Activated CD4-positive, alpha-beta T cell treated with anti-CD3 and anti-CD28 coated beads, Interleukin-2, amount 10 ng/mL, durations not matched to agents 24 days and 14 days (primary cell): ENCODE data around the gene CES4A. TPM values are rescaled to one million over a fixed set of nuclear protein-coding genes. Genes with fewer than 3 reads are reported as not detected.
"Not testable (repeated sequence)": the region's sequence is repeated elsewhere in the genome, so short reads cannot be mapped to it uniquely, and the experiment has no call there.

ENCODE experiments used
- DNase-seq: peaks from one replicate; pipeline ENCODE4 v3.0.0; 2022
- H3K27ac Mint-ChIP-seq: one replicate; pipeline ENCODE4 v1.8.0; 2022; ENCODE audit warnings: mild to moderate bottlenecking, mixed read lengths
- H3K27me3 Mint-ChIP-seq: one replicate; pipeline ENCODE4 v1.8.0; 2022; ENCODE audit warnings: mixed read lengths
- H3K36me3 Mint-ChIP-seq: one replicate; pipeline ENCODE4 v1.8.0; 2022; ENCODE audit warnings: low read depth, mild to moderate bottlenecking, mixed read lengths
- H3K4me1 Mint-ChIP-seq: one replicate; pipeline ENCODE4 v1.8.0; 2021; ENCODE audit warnings: mixed read lengths
- H3K4me3 Mint-ChIP-seq: one replicate; pipeline ENCODE4 v1.8.0; 2022; ENCODE audit warnings: mild to moderate bottlenecking, moderate library complexity, mixed read lengths
- H3K9me3 Mint-ChIP-seq: one replicate; pipeline ENCODE4 v1.8.0; 2021; ENCODE audit warnings: mixed read lengths
- intact Hi-C: fragments of 100-400 bp; cut with micrococcal nuclease; formaldehyde crosslinking; loops from one replicate; pipeline ENCODE4 v1.15.1; 2023
- total RNA-seq: library from RNA; stranded (reverse); gene quantifications from 2 replicates; pipeline ENCODE4 v1.2.3, GENCODE V29; 2022

The CES4A gene
- total RNA-seq, 1 donor from 2014 or later = 27.5 TPM

- Mint-ChIP-seq H3K4me3 (no peak overlapping the region), H3K36me3 (no peaks in the 10 kb centered on the region), H3K27me3 (peaks cover 40% of the 10 kb centered on the region), H3K27ac (no peak overlapping the region), H3K4me1 (peaks cover 22% of the 10 kb centered on the region), H3K9me3 (no peaks in the 10 kb centered on the region)
- no peak for DNase-seq
- intact Hi-C loops = loop anchor here (5.0 kb wide), 1 partner anchor 208 kb away; the partner anchor contains the start of genes FBXL8 and TRADD
Observed at GRCh38 chr16:66949472-66949871, 38.9 kb upstream of the CES4A start.

- Mint-ChIP-seq H3K27ac (no peak overlapping the region), H3K27me3 (peaks cover 40% of the 10 kb centered on the region), H3K4me1 (peaks cover 22% of the 10 kb centered on the region), H3K36me3 (no peaks in the 10 kb centered on the region), H3K9me3 (no peaks in the 10 kb centered on the region), H3K4me3 (no peak overlapping the region)
- no peak for DNase-seq
- intact Hi-C loops = no loop called here
Observed at GRCh38 chr16:66950437-66950836, 38.0 kb upstream of the CES4A start.

- no peaks in the 10 kb centered on the region for H3K36me3 Mint-ChIP-seq
- no peak overlapping the region for H3K4me3 Mint-ChIP-seq
- H3K4me1 Mint-ChIP-seq = peaks cover 22% of the 10 kb centered on the region
- H3K27ac Mint-ChIP-seq = no peak overlapping the region
- H3K9me3 Mint-ChIP-seq = no peaks in the 10 kb centered on the region
- no peak for DNase-seq
- peaks cover 40% of the 10 kb centered on the region for H3K27me3 Mint-ChIP-seq
- intact Hi-C loops = no loop called here
Observed at GRCh38 chr16:66950971-66951790, 37.2 kb upstream of the CES4A start.

DNA sequence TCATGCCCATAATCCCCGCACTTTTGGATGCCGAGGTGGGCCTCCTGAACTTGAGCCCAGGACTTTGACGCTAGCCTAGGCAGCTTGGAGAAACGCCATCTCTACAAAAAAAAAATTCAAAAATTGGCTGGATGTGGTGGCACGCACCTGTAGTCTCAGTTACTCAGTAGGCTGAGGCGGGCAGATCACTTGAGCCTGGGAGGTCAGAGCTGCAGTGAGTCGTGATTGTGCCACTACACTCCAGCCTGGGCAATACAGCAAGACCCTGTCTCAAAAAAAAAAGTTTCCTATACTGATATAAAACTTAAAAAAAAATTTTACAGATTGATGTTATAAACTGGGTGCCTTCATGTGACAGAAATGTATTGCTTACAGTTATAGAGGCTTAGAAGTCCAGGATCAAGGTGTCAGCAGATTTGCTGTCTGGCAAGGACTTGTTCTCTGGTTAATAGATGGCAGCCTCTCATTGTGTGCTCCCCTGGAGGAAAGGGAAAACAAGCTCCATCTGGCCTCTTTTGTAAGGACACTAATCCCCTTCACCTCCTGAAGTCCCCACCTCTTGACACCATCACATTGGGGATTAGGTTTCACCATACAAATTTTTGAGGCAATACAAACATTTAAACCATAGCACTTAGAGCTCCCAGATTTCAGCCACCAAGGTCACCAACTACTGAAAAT, 35.8 kb upstream of the CES4A start:
- peaks cover 40% of the 10 kb centered on the region for H3K27me3 Mint-ChIP-seq
- H3K4me3 Mint-ChIP-seq = no peak overlapping the region
- H3K36me3 Mint-ChIP-seq = no peaks in the 10 kb centered on the region
- DNase-seq = no peak
- no peaks in the 10 kb centered on the region for H3K9me3 Mint-ChIP-seq
- peaks cover 18% of the 10 kb centered on the region for H3K4me1 Mint-ChIP-seq
- intact Hi-C loops = no loop called here
- no peak overlapping the region for H3K27ac Mint-ChIP-seq

DNA sequence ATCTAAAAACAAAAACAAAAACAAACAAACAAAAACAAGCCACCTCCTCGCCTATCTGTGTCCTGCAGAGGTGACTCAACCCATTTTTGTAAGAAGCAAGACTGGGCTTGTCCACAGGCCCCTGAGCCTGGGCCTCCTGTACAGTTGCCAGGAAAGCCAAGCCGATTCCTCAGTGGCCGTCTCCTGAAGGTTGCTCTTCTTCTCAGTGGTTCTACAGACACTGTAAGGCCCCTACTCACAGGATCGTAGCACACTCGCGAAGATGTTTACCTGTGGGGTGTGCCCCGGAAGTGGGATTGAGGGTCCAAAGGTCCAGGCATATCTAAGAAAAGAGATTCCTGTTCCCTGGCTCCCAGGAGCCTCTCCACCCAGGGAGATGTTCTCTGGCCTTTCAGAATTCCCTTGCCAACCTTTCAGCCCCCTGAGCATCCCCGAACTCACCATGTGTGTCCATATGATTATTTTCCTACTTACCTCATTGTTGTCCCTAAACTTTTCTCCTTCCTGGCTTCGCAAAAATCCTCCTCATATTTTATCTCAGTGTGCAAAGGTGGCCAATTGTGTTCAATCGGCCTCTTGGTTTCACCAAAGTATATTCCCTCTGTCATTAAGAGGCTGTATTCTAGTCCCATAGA, 34.8 kb upstream of the CES4A start:
- H3K4me3 Mint-ChIP-seq = no peak overlapping the region
- no peak for DNase-seq
- no peaks in the 10 kb centered on the region for H3K36me3 Mint-ChIP-seq
- H3K27me3 Mint-ChIP-seq = peaks cover 34% of the 10 kb centered on the region
- H3K9me3 Mint-ChIP-seq = no peaks in the 10 kb centered on the region
- H3K27ac Mint-ChIP-seq = no peak overlapping the region
- peaks cover 20% of the 10 kb centered on the region for H3K4me1 Mint-ChIP-seq
- intact Hi-C loops = loop anchor here (1.0 to 2.0 kb wide), 4 partner anchors 23 to 232 kb away; no protein-coding TSS in a partner anchor

DNA sequence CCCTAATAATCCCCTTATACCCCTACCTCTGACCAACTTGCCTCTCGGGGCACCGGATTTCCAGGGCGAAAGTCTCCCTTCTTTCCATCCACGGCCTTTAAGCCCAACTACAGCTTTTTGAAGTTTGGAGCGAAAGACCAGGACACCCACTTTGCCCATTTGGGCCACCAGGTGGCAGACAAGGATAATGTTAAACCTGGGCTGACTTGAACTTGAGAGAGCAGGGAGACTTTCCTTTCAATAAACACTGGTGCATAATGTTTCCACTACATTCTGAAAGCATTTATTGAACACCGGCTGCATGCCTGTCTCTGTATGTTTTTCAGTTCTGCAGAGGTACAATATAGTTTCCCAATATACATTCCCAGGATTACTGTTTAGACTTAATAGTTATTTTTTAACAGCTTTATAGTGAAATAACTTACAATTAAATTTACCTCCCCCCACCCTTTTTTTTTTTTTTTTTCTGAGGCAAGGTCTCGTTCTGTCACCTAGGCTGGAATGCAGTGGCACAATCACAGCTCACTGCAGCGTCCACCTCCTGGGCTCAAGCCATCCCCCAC, 34.2 kb upstream of the CES4A start:
- peaks cover 24% of the 10 kb centered on the region for H3K4me1 Mint-ChIP-seq
- no peaks in the 10 kb centered on the region for H3K9me3 Mint-ChIP-seq
- peaks cover 28% of the 10 kb centered on the region for H3K27me3 Mint-ChIP-seq
- H3K4me3 Mint-ChIP-seq = no peak overlapping the region
- H3K27ac Mint-ChIP-seq = no peak overlapping the region
- H3K36me3 Mint-ChIP-seq = no peaks in the 10 kb centered on the region
- intact Hi-C loops = loop anchor here (1.0 to 2.0 kb wide), 4 partner anchors 23 to 231 kb away; no protein-coding TSS in a partner anchor
- peak; percentile 95 for DNase-seq

- intact Hi-C loops = loop anchor here (2.0 kb wide), 2 partner anchors 21 to 59 kb away; no protein-coding TSS in a partner anchor
- not testable (repeated sequence) for H3K9me3 Mint-ChIP-seq, H3K36me3 Mint-ChIP-seq, H3K4me3 Mint-ChIP-seq, H3K27ac Mint-ChIP-seq, DNase-seq
- Mint-ChIP-seq H3K4me1 (peaks cover 24% of the 10 kb centered on the region), H3K27me3 (peaks cover 17% of the 10 kb centered on the region)
Observed at GRCh38 chr16:66955363-66956153, 32.8 kb upstream of the CES4A start.

- intact Hi-C loops = not testable (repeated sequence)
Observed at GRCh38 chr16:66956154-66956457, 32.3 kb upstream of the CES4A start.

GRCh38 chr16:66958857-66959703, 29.3 kb upstream of the CES4A start:
- Mint-ChIP-seq H3K27me3 (no peaks in the 10 kb centered on the region), H3K27ac (no peak overlapping the region), H3K9me3 (no peaks in the 10 kb centered on the region), H3K4me3 (no peak overlapping the region), H3K4me1 (peaks cover 35% of the 10 kb centered on the region), H3K36me3 (no peaks in the 10 kb centered on the region)
- no peak for DNase-seq
- intact Hi-C loops = no loop called here

More at GRCh38 chr16:66956154-66956457, 32.3 kb upstream of the CES4A start:
- not testable (repeated sequence) for DNase-seq, H3K27ac Mint-ChIP-seq, H3K4me3 Mint-ChIP-seq, H3K36me3 Mint-ChIP-seq, H3K9me3 Mint-ChIP-seq
- Mint-ChIP-seq H3K27me3 (peaks cover 15% of the 10 kb centered on the region), H3K4me1 (peaks cover 29% of the 10 kb centered on the region)

- Mint-ChIP-seq H3K27ac (no peak overlapping the region), H3K27me3 (no peaks in the 10 kb centered on the region), H3K4me1 (peaks cover 35% of the 10 kb centered on the region), H3K4me3 (no peak overlapping the region), H3K36me3 (no peaks in the 10 kb centered on the region), H3K9me3 (no peaks in the 10 kb centered on the region)
- intact Hi-C loops = no loop called here
- DNase-seq = no peak
Observed at GRCh38 chr16:66959704-66960161, 28.7 kb upstream of the CES4A start.

- Mint-ChIP-seq H3K36me3 (peaks cover 2% of the 10 kb centered on the region), H3K4me3 (no peak overlapping the region), H3K27ac (no peak overlapping the region), H3K9me3 (no peaks in the 10 kb centered on the region), H3K4me1 (peaks cover 35% of the 10 kb centered on the region), H3K27me3 (no peaks in the 10 kb centered on the region)
- no peak for DNase-seq
- intact Hi-C loops = no loop called here
Observed at GRCh38 chr16:66960270-66960669, 28.1 kb upstream of the CES4A start.

- no peaks in the 10 kb centered on the region for H3K27me3 Mint-ChIP-seq
- peaks cover 35% of the 10 kb centered on the region for H3K4me1 Mint-ChIP-seq
- intact Hi-C loops = no loop called here
- H3K27ac Mint-ChIP-seq = peak within 1 kb of the TSS; percentile 70
- H3K4me3 Mint-ChIP-seq = peak within 1 kb of the TSS; percentile 83
- peak; percentile 92 for DNase-seq
- H3K36me3 Mint-ChIP-seq = peaks cover 2% of the 10 kb centered on the region
- no peaks in the 10 kb centered on the region for H3K9me3 Mint-ChIP-seq
Observed at GRCh38 chr16:66961065-66961744, 27.2 kb upstream of the CES4A start, which contains the start of gene CES3. Gene CES3 (plus strand): TSS chr16:66961266. CDS start chr16:66961308, 42 bp downstream.
